HepG2 (cell line): ENCODE measurements around the gene SHLD1. TPM values are rescaled to one million over a fixed set of nuclear protein-coding genes. Genes with fewer than 3 reads are reported as not detected.
A peak's percentile ranks its signal among the peaks of the same experiment; 100 is the strongest.

Source experiments
- ATF1 ChIP-seq: IDR thresholded peaks from 2 replicates; pipeline ENCODE4 v1.6.1; 2016; ENCODE audit warnings: mild to moderate bottlenecking, control low read depth
- ATF4 ChIP-seq, 2 experiments: fragments of 450-650 bp in 1 of 2; sonication (generic) in 1 of 2; formaldehyde crosslinking; IDR thresholded peaks; 2 replicates each; pipeline versions ENCODE4 v1.5.0 to v1.8.0; 2020 to 2022; ENCODE audit warnings: mild to moderate bottlenecking in 1 of 2, missing genetic modification reagents in 1 of 2
- BHLHE40 ChIP-seq: IDR thresholded peaks from 2 replicates; pipeline ENCODE4 v1.6.1; 2011; ENCODE audit warnings: low read length, improper control_type of control experiment
- CREB3 ChIP-seq: sonication (generic); formaldehyde crosslinking; IDR thresholded peaks from 2 replicates; pipeline ENCODE4 v1.5.0; 2020; ENCODE audit warnings: missing genetic modification reagents
- NAIF1 ChIP-seq: sonication (generic); formaldehyde crosslinking; IDR thresholded peaks from 2 replicates; pipeline ENCODE4 v1.5.0; 2020; ENCODE audit warnings: mild to moderate bottlenecking, missing genetic modification reagents, borderline replicate concordance
- NKX3-1 ChIP-seq: sonication (generic); formaldehyde crosslinking; IDR thresholded peaks from 2 replicates; pipeline ENCODE4 v1.5.0; 2020; ENCODE audit warnings: missing genetic modification reagents
- NR1H2 ChIP-seq: sonication (generic); formaldehyde crosslinking; IDR thresholded peaks from 2 replicates; pipeline ENCODE4 v1.8.1; 2022; ENCODE audit warnings: low read depth, missing genetic modification reagents, borderline replicate concordance
- PAWR ChIP-seq: sonication (generic); formaldehyde crosslinking; IDR thresholded peaks from 2 replicates; pipeline ENCODE4 v1.4.0; 2020; ENCODE audit warnings: missing genetic modification reagents, mild to moderate bottlenecking, borderline replicate concordance
- PITX1 ChIP-seq: sonication (generic); formaldehyde crosslinking; IDR thresholded peaks from 2 replicates; pipeline ENCODE4 v1.5.1; 2020; ENCODE audit warnings: mild to moderate bottlenecking, missing genetic modification reagents
- SMAD1 ChIP-seq: sonication (generic); formaldehyde crosslinking; IDR thresholded peaks from 2 replicates; pipeline ENCODE4 v1.4.0; 2020; ENCODE audit warnings: missing genetic modification reagents, low read depth, mild to moderate bottlenecking, borderline replicate concordance
- TGIF2 ChIP-seq: IDR thresholded peaks from 2 replicates; pipeline ENCODE4 v1.6.1; 2016; ENCODE audit warnings: control low read depth, missing compliant biosample characterization
- ZNF205 ChIP-seq: IDR thresholded peaks from 2 replicates; pipeline ENCODE4 v1.6.1; 2018; ENCODE audit warnings: missing biosample characterization, missing genetic modification reagents
- ZNF674 ChIP-seq: sonication (generic); formaldehyde crosslinking; IDR thresholded peaks from 2 replicates; pipeline ENCODE4 v1.5.0; 2020; ENCODE audit warnings: low read depth, mild to moderate bottlenecking, missing genetic modification reagents
- ZNF703 ChIP-seq: sonication (generic); formaldehyde crosslinking; IDR thresholded peaks from 2 replicates; pipeline ENCODE4 v1.5.1; 2020; ENCODE audit warnings: missing genetic modification reagents, mild to moderate bottlenecking, moderate library complexity, borderline replicate concordance
- ZNF772 ChIP-seq: sonication (generic); formaldehyde crosslinking; IDR thresholded peaks from 2 replicates; pipeline ENCODE4 v1.5.0; 2020; ENCODE audit warnings: mild to moderate bottlenecking, missing genetic modification reagents
- polyA plus RNA-seq, 8 experiments: library from polyadenylated mRNA; depleted of rRNA in 3 of 8; stranded (reverse) in 7 of 8; unstranded in 1 of 8; fragments of >200 nt; fragmentation: Illumina TruSeq in 4 of 8; extraction: Trizol in 4 of 8; gene quantifications; 2 replicates each; pipeline versions ENCODE4 v1.2.1 to v1.2.3, GENCODE V29; 2011 to 2016; ENCODE audit warnings: low read depth in 4 of 8, missing spikeins in 1 of 8, mixed read lengths in 1 of 8; ENCODE audit not compliant: insufficient read depth in 1 of 8
- total RNA-seq, 5 experiments: library from RNA; depleted of rRNA; stranded (reverse); fragments of >200 nt; fragmentation: Illumina TruSeq; extraction: Trizol; gene quantifications; 2 replicates each; pipeline ENCODE4 v1.2.3, GENCODE V29; 2016; ENCODE audit warnings: low read depth in 1 of 5
- TF ChIP-seq, protein P1 (sequence below): sonication (generic); formaldehyde crosslinking; IDR thresholded peaks from 2 replicates; pipeline ENCODE4 v1.8.0; 2022; ENCODE audit warnings: mild to moderate bottlenecking, missing genetic modification reagents; ENCODE audit not compliant: insufficient replicate concordance
- TF ChIP-seq, protein P2 (sequence below): IDR thresholded peaks from 2 replicates; pipeline ENCODE4 v1.4.0; 2020; ENCODE audit warnings: mild to moderate bottlenecking, missing genetic modification reagents
- TF ChIP-seq, protein P3 (sequence below): sonication (generic); formaldehyde crosslinking; IDR thresholded peaks from 2 replicates; pipeline ENCODE4 v1.4.0; 2020; ENCODE audit warnings: missing genetic modification reagents, borderline replicate concordance

SHLD1 gene
- total and polyA plus RNA-seq, 2 of the 13 experiments (the other 11 are each of a cell fraction or from before 2014, with no cell fraction given) = 8.9 to 10.0 TPM

- TF ChIP-seq, protein P1, sequence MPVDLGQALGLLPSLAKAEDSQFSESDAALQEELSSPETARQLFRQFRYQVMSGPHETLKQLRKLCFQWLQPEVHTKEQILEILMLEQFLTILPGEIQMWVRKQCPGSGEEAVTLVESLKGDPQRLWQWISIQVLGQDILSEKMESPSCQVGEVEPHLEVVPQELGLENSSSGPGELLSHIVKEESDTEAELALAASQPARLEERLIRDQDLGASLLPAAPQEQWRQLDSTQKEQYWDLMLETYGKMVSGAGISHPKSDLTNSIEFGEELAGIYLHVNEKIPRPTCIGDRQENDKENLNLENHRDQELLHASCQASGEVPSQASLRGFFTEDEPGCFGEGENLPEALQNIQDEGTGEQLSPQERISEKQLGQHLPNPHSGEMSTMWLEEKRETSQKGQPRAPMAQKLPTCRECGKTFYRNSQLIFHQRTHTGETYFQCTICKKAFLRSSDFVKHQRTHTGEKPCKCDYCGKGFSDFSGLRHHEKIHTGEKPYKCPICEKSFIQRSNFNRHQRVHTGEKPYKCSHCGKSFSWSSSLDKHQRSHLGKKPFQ (CRISPR knock-in tag) = no peak
- TF ChIP-seq ZNF703 (CRISPR knock-in tag) (no peak), ZNF205 (CRISPR knock-in tag) (no peak), ATF4 (CRISPR knock-in tag; IDR thresholded peaks at IDR 0.05) (no peak), BHLHE40 (no peak; the same call in 1 of the 2 replicates), PAWR (no peak), PITX1 (CRISPR knock-in tag) (no peak), SMAD1 (CRISPR knock-in tag) (no peak), NKX3-1 (CRISPR knock-in tag) (no peak), TGIF2 (CRISPR knock-in tag) (no peak), NR1H2 (CRISPR knock-in tag) (no peak), ATF1 (no peak), NAIF1 (CRISPR knock-in tag) (no peak), ZNF674 (CRISPR knock-in tag) (no peak), ZNF772 (no peak), CREB3 (CRISPR knock-in tag) (no peak)
- TF ChIP-seq, protein P2, sequence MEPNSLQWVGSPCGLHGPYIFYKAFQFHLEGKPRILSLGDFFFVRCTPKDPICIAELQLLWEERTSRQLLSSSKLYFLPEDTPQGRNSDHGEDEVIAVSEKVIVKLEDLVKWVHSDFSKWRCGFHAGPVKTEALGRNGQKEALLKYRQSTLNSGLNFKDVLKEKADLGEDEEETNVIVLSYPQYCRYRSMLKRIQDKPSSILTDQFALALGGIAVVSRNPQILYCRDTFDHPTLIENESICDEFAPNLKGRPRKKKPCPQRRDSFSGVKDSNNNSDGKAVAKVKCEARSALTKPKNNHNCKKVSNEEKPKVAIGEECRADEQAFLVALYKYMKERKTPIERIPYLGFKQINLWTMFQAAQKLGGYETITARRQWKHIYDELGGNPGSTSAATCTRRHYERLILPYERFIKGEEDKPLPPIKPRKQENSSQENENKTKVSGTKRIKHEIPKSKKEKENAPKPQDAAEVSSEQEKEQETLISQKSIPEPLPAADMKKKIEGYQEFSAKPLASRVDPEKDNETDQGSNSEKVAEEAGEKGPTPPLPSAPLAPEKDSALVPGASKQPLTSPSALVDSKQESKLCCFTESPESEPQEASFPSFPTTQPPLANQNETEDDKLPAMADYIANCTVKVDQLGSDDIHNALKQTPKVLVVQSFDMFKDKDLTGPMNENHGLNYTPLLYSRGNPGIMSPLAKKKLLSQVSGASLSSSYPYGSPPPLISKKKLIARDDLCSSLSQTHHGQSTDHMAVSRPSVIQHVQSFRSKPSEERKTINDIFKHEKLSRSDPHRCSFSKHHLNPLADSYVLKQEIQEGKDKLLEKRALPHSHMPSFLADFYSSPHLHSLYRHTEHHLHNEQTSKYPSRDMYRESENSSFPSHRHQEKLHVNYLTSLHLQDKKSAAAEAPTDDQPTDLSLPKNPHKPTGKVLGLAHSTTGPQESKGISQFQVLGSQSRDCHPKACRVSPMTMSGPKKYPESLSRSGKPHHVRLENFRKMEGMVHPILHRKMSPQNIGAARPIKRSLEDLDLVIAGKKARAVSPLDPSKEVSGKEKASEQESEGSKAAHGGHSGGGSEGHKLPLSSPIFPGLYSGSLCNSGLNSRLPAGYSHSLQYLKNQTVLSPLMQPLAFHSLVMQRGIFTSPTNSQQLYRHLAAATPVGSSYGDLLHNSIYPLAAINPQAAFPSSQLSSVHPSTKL (CRISPR knock-in tag) = peak; percentile 61
- TF ChIP-seq, protein P3, sequence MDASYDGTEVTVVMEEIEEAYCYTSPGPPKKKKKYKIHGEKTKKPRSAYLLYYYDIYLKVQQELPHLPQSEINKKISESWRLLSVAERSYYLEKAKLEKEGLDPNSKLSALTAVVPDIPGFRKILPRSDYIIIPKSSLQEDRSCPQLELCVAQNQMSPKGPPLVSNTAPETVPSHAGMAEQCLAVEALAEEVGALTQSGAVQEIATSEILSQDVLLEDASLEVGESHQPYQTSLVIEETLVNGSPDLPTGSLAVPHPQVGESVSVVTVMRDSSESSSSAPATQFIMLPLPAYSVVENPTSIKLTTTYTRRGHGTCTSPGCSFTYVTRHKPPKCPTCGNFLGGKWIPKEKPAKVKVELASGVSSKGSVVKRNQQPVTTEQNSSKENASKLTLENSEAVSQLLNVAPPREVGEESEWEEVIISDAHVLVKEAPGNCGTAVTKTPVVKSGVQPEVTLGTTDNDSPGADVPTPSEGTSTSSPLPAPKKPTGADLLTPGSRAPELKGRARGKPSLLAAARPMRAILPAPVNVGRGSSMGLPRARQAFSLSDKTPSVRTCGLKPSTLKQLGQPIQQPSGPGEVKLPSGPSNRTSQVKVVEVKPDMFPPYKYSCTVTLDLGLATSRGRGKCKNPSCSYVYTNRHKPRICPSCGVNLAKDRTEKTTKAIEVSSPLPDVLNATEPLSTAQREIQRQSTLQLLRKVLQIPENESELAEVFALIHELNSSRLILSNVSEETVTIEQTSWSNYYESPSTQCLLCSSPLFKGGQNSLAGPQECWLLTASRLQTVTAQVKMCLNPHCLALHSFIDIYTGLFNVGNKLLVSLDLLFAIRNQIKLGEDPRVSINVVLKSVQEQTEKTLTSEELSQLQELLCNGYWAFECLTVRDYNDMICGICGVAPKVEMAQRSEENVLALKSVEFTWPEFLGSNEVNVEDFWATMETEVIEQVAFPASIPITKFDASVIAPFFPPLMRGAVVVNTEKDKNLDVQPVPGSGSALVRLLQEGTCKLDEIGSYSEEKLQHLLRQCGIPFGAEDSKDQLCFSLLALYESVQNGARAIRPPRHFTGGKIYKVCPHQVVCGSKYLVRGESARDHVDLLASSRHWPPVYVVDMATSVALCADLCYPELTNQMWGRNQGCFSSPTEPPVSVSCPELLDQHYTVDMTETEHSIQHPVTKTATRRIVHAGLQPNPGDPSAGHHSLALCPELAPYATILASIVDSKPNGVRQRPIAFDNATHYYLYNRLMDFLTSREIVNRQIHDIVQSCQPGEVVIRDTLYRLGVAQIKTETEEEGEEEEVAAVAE (CRISPR knock-in tag) = peak; percentile 66; the same call in 1 of the 2 replicates
These were observed 38.2 kb downstream of the SHLD1 start (continued) for GRCh38 chr20:5788385-5788895.
